ENCODE data around the gene PKN2.

Gene PKN2

DNA sequence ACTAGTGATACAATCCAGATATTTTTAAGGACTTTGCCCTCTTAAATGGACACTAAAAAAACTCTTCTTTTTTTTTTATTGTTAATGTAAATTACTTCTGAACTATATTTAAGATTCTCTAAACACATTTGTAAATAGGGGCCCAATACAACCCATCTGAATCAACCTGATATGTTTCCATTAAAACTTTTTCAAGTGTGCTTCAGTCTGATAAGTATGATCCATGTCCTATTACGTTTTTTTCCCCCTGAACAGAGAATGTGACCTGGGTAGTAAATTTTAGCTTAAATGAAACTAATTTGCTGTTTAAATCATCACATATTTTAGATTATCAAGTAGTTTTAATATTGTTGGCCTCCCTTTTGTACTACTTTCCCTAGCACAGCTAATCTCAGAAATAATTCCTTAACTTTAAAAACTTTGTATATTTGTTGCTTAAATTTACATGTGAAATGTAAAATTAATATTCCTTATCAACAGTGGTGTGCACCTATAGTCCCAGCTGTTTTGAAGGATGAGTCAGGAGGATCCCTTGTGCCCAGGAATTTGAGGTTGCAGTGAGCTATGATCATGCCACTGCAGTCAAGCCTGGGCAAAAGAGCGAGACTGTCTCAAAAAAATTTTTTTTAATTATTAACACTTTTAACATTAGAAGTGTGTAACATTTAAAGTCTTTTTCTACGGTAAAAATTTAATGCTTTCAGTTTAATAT, 3.0 kb upstream of the PKN2 start:
- Histone ChIP-seq H3K4me2 (ENCODE audit: insufficient read depth, low read length) (no peak overlapping the region), H2AFZ (ENCODE audit: low read depth, low read length) (no peak overlapping the region), H4K20me1 (ENCODE audit: insufficient read depth, low read length) (peaks cover 7% of the 10 kb centered on the region; the same call in 1 of the 2 replicates), H3K4me3 (ENCODE audit: low read depth in 1 of 2, low read length in 2 of 2) (no peak overlapping the region), H3K9me3 (ENCODE audit: insufficient read depth, low read length, severe bottlenecking) (no peaks in the 10 kb centered on the region), H3K27me3 (ENCODE audit: insufficient read depth, low read length, poor library complexity) (peaks cover 4% of the 10 kb centered on the region), H3K36me3 (ENCODE audit: insufficient read depth, low read length) (no peaks in the 10 kb centered on the region; the same call in 1 of the 2 replicates), H3K4me1 (ENCODE audit: insufficient read depth, low read length) (peaks cover 17% of the 10 kb centered on the region), H3K27ac (ENCODE audit: low read length) (no peak overlapping the region), H3K9ac (ENCODE audit: low read depth, low read length) (no peak overlapping the region), H3K79me2 (ENCODE audit: insufficient read depth, low read length) (peaks cover 30% of the 10 kb centered on the region)
- DNase-seq (no peak), ATAC-seq (ENCODE audit: insufficient read depth, low read depth) (no peak)
- TF ChIP-seq EZH2 (IDR thresholded peaks at IDR 0.05; ENCODE audit: borderline replicate concordance, low read depth, low read length, severe bottlenecking) (no peak), CTCF (IDR thresholded peaks at IDR 0.05; ENCODE audit: borderline replicate concordance, extremely low read depth, low read length, poor library complexity, severe bottlenecking) (no peak)

- no peaks in the 10 kb centered on the region for H3K27me3 ChIP-seq (ENCODE audit: insufficient read depth, low read length, poor library complexity)
- H3K27ac ChIP-seq (ENCODE audit: low read length): peak overlapping the region; percentile 87
- H3K9me3 ChIP-seq (ENCODE audit: insufficient read depth, low read length, severe bottlenecking): no peaks in the 10 kb centered on the region
- H3K4me3 ChIP-seq (ENCODE audit: low read depth in 1 of 2, low read length in 2 of 2): peak overlapping the region; percentile 84 to 94
- H3K36me3 ChIP-seq (ENCODE audit: insufficient read depth, low read length): peaks cover 10% of the 10 kb centered on the region
- peak overlapping the region; percentile 80 for H3K9ac ChIP-seq (ENCODE audit: low read depth, low read length)
- H3K4me2 ChIP-seq (ENCODE audit: insufficient read depth, low read length): peak overlapping the region; percentile 68
- peak overlapping the region; percentile 84 for H2AFZ ChIP-seq (ENCODE audit: low read depth, low read length)
- peaks cover 31% of the 10 kb centered on the region for H3K4me1 ChIP-seq (ENCODE audit: insufficient read depth, low read length)
- H3K79me2 ChIP-seq (ENCODE audit: insufficient read depth, low read length): peaks cover 66% of the 10 kb centered on the region
- ATAC-seq (ENCODE audit: insufficient read depth, low read depth) (peak; percentile 69), DNase-seq (peak; percentile 84)
- H4K20me1 ChIP-seq (ENCODE audit: insufficient read depth, low read length): peaks cover 29% of the 10 kb centered on the region; the same call in 1 of the 2 replicates
- no peak for TF ChIP-seq EZH2 (IDR thresholded peaks at IDR 0.05; ENCODE audit: borderline replicate concordance, low read depth, low read length, severe bottlenecking)
- no peak for TF ChIP-seq CTCF (IDR thresholded peaks at IDR 0.05; ENCODE audit: borderline replicate concordance, extremely low read depth, low read length, poor library complexity, severe bottlenecking)
Measured at GRCh38 chr1:88684482-88685258, 597 bp downstream of the PKN2 start.

DNA sequence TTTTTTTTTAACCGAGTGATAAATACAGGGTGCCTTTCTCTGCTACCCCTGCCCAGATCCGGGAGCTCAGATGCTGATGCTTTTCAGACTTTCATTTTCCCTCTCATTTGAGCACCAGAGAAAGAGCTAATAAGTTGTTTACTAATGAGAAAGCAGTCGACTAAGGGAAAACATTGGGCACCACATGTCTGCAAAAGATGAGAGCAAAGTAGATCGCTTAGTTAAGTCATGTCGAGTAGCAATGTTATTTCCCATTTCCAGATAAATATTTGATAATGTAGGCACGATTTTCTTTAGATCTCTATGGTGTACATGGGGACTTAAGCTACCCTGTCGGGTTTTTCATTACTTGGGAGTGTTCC, 1.2 kb downstream of the PKN2 start:
- Histone ChIP-seq H2AFZ (ENCODE audit: low read depth, low read length) (peak overlapping the region; percentile 84), H3K4me3 (ENCODE audit: low read depth in 1 of 2, low read length in 2 of 2) (peak overlapping the region; percentile 84 to 94), H3K9ac (ENCODE audit: low read depth, low read length) (peak overlapping the region; percentile 80), H3K4me1 (ENCODE audit: insufficient read depth, low read length) (peaks cover 31% of the 10 kb centered on the region), H3K4me2 (ENCODE audit: insufficient read depth, low read length) (peak overlapping the region; percentile 68), H3K27me3 (ENCODE audit: insufficient read depth, low read length, poor library complexity) (no peaks in the 10 kb centered on the region), H3K36me3 (ENCODE audit: insufficient read depth, low read length) (peaks cover 13% of the 10 kb centered on the region), H3K79me2 (ENCODE audit: insufficient read depth, low read length) (peaks cover 71% of the 10 kb centered on the region), H4K20me1 (ENCODE audit: insufficient read depth, low read length) (peaks cover 33% of the 10 kb centered on the region; the same call in 1 of the 2 replicates), H3K9me3 (ENCODE audit: insufficient read depth, low read length, severe bottlenecking) (no peaks in the 10 kb centered on the region), H3K27ac (ENCODE audit: low read length) (peak overlapping the region; percentile 87)
- ATAC-seq (ENCODE audit: insufficient read depth, low read depth) (no peak), DNase-seq (no peak)
- TF ChIP-seq EZH2 (IDR thresholded peaks at IDR 0.05; ENCODE audit: borderline replicate concordance, low read depth, low read length, severe bottlenecking) (no peak), CTCF (IDR thresholded peaks at IDR 0.05; ENCODE audit: borderline replicate concordance, extremely low read depth, low read length, poor library complexity, severe bottlenecking) (no peak)

Data from DND-41 (cell line).